BJ (cell line): ENCODE measurements around the gene TDO2. TPM values are rescaled to one million over a fixed set of nuclear protein-coding genes. Genes with fewer than 3 reads are reported as not detected.

Source experiments
- CTCF ChIA-PET: fragments of 350-600 bp; formaldehyde crosslinking; extraction: SDS; loops from one replicate; lab custom pipeline; 2021; ENCODE audit warnings: antibody characterized with exemption, inconsistent platforms; lab: Yijun Ruan, JAX
- POLR2A ChIA-PET: fragments of 300-600 bp; sonication (Branson Sonifier 250); formaldehyde crosslinking; extraction: SDS; loops from one replicate; lab custom pipeline; 2021; ENCODE audit warnings: antibody characterized with exemption; lab: Charles Lee
- DNase-seq: peaks from one replicate; pipeline ENCODE4 v3.0.0-alpha.2; 2011; ENCODE audit warnings: low read depth
- H3K27me3 ChIP-seq: 2 replicates; pipeline ENCODE4 v1.6.0; 2011; ENCODE audit warnings: low read length; ENCODE audit not compliant: control insufficient read depth, insufficient read depth
- H3K36me3 ChIP-seq: 2 replicates; pipeline ENCODE4 v1.5.1; 2011; ENCODE audit warnings: low read length; ENCODE audit not compliant: control insufficient read depth, insufficient read depth
- H3K4me3 ChIP-seq: 2 replicates; pipeline ENCODE4 v1.5.1; 2011; ENCODE audit warnings: low read depth, mild to moderate bottlenecking, control low read depth, low read length
- CTCF ChIP-seq: IDR thresholded peaks from 2 replicates; pipeline ENCODE4 v1.5.1; 2011; ENCODE audit warnings: low read depth, mild to moderate bottlenecking, control low read depth, inconsistent platforms, low read length, moderate library complexity; ENCODE audit not compliant: insufficient read depth
- polyA plus RNA-seq: library from polyadenylated mRNA; depleted of rRNA; stranded (reverse); fragments of >200 nt; gene quantifications from 2 replicates; pipeline ENCODE4 v1.2.3, GENCODE V29; 2011

The TDO2 gene
- polyA plus RNA-seq, 1 experiment = not detected

GRCh38 chr4:155952501-155952901, 49.0 kb downstream of the TDO2 start:
- Histone ChIP-seq H3K4me3 (no peak overlapping the region), H3K27me3 (no peaks in the 10 kb centered on the region), H3K36me3 (no peaks in the 10 kb centered on the region)
- DNase-seq = no peak
- no peak for TF ChIP-seq CTCF
- ChIA-PET POLR2A (interaction anchor here (0.7 kb wide), 1 partner anchor 238 kb away, joined by 3 read pairs; no protein-coding TSS in a partner anchor), CTCF (interaction anchor here (0.6 to 4.0 kb wide), 18 partner anchors 8 to 794 kb away, joined by 3 to 47 read pairs (median 4); no protein-coding TSS in a partner anchor)

GRCh38 chr4:155953151-155954117, 49.9 kb downstream of the TDO2 start, which contains the start of gene CTSO:
CTSO (minus strand) TSS chr4:155953866; CDS start chr4:155953847, 19 bp downstream.
- ChIA-PET POLR2A (interaction anchor here (0.6 kb wide), 1 partner anchor 536 kb away, joined by 3 read pairs; no protein-coding TSS in a partner anchor), CTCF (interaction anchor here (0.6 to 4.0 kb wide), 28 partner anchors 9 to 1296 kb away, joined by 3 to 47 read pairs (median 4); no protein-coding TSS in a partner anchor)
- TF ChIP-seq CTCF = peak; percentile 54
- DNase-seq = no peak
- Histone ChIP-seq H3K36me3 (no peaks in the 10 kb centered on the region), H3K27me3 (no peaks in the 10 kb centered on the region), H3K4me3 (peak within 1 kb of the TSS; percentile 64)

- TF ChIP-seq CTCF = no peak
- ChIA-PET POLR2A (no interaction called here), CTCF (interaction anchor here (0.7 to 4.0 kb wide), 10 partner anchors 10 to 550 kb away, joined by 3 to 47 read pairs (median 11); no protein-coding TSS in a partner anchor)
- Histone ChIP-seq H3K36me3 (no peaks in the 10 kb centered on the region), H3K4me3 (peak overlapping the region; percentile 64), H3K27me3 (no peaks in the 10 kb centered on the region)
- no peak for DNase-seq
These were observed 50.7 kb downstream of the TDO2 start for GRCh38 chr4:155954118-155954685.

- Histone ChIP-seq H3K27me3 (no peaks in the 10 kb centered on the region), H3K36me3 (no peaks in the 10 kb centered on the region), H3K4me3 (no peak overlapping the region)
- CTCF ChIA-PET = interaction anchor here (1.9 to 2.4 kb wide), 2 partner anchors 12 to 17 kb away, joined by 4 to 13 read pairs; no protein-coding TSS in a partner anchor
- TF ChIP-seq CTCF = no peak
- no peak for DNase-seq
- POLR2A ChIA-PET = no interaction called here
These were observed 51.4 kb downstream of the TDO2 start for GRCh38 chr4:155954939-155955338.
